ENCODE results near the gene GPC4.
"Not testable (repeated sequence)": the region's sequence is repeated elsewhere in the genome, so short reads cannot be mapped to it uniquely, and the experiment has no call there.

GPC4 gene

DNA sequence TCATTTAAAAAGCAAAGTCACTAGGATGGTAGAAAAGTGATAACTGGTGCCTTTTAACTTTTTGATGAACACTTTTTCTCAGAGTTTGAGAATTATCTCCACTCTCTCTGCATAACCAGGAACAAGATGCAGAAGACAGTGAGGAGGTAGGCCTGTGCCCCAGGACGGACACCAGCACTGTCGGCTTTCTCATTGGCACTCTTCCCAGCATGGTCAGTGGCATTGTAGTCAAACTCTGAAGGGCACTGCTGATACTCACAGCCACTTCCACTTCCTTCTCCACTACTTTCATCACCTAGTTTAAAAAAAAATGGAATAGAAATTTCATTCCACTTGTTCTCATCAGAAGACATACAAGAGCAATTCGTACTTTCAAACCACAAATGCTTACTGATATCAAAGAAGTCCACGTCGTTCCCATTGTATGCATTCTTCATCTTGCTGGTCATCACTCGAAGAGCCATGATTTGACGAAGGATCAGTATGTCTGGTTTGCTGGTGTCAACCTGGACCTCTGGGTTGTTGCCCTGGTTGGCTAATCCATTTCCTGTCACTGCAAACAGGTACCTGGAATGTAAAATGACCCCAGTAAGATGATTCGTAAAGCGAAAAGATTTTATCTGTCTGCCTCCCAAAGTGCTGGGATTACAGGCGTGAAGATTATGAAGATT lies 112.4 kb downstream of the GPC4 start:
- no peak for ATAC-seq

DNA sequence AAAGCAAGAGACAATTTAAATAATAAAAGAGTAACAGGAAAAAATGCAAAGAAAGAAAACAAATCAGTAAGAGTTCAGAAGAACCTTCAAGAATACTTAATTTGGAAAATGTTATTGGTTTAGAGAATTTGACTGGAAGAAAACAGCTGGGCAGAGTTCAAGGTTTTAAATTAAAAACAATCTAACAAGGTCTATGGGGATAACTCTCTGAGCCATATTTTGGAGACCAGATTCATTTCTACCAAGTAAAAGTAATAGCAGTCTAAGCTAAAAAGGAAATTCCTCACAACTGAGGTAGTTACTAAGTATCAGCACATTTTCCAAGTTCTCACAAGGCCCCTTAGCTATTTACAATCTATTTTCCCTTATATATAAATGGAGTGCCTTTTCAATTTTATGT lies 114.7 kb downstream of the GPC4 start:
- no peak for ATAC-seq

DNA sequence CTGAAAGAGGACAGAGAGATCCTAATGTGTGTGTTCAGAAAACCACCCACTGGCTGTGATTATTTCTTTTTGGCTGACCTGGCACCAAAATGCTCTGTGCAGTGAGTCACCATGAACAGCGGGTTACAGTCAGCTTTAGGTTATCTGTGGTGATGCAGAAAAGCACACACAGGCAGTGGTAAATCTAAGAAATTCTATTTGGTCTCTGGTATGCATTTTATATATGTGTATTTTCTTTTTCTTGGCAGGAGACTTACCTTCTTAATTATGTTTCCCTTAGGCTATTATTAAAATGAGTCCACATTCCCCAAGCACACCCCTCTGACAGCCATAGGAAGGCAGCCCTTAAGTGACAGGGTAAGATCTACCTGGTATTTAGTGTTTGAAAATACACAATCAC lies 118.0 kb downstream of the GPC4 start:
- ATAC-seq = no peak

DNA sequence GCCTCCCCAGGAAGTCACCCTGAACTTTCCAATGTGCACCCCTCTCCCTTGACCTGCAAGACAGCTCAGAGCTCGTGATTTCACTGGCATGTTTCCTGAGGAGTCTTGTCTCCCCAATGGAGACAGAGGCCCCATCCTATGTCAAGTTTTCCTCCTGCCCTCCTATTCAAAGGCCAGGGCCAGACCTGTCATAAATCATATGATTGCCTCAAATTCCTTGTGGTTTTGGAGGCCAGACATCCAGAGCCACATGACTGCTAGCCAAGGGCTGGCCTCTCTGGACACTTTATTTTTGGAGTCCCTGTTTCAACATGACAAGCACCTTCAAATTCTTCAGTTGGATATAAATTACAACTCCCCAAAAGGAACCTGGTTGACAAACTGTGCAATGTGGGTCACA lies 121.2 kb downstream of the GPC4 start:
- no peak for ATAC-seq

DNA sequence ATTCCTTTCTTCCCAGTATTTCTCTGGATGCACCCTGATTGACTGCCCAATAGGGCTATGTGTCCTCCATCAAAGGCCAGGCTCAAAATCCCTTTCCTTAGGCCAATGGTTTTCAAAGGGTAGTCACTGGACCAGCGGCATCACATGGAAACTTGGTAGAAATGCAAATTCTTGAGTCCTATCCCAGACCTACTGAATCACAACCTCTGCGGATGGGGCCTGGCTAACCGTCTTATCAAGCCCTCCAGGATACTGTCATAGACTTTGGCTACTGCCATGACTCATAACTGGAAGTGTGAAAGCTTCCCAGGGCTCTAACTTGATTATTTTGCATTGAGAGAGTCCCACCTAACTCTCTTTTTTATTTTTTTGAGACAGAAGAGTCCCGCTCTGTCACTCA lies 125.2 kb downstream of the GPC4 start:
- no peak for ATAC-seq

DNA sequence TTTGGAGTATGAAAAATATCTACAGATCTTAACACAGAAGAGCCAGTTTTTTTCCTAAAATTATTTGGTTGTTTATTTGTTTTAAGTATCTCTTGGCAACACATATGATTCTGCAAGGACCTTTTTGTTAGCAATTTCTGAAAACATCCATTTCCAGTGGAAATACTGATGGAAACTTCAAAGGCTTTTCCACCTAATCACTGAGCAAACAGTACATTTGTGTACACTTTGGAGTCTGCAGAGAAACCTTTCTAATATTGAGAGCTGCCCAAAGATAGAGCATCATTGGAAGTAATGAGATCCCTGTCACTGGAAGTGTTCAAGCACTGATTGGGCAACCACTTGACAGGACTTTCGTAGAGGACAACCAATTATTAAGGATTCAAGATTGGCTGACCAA lies 127.4 kb downstream of the GPC4 start:
- ATAC-seq = no peak

DNA sequence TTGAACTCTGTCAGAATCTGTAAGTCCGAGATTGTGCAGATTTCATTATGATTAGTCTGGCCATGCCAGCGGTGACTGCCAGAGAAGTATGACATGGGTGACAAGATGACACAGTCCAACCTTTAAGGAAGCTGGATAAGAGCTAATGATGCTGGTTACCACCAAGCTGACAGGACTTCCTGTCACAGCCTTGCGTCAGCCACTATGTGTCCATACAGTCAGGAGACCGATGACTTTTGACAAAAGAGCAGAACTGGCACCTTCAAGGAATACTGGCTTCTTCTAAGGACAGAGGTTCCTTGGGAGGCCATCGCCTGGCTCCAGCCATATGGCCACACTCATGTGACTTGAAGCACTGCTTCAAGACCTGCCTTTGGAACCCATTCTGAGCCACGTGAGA lies 129.9 kb downstream of the GPC4 start:
- no peak for ATAC-seq

DNA sequence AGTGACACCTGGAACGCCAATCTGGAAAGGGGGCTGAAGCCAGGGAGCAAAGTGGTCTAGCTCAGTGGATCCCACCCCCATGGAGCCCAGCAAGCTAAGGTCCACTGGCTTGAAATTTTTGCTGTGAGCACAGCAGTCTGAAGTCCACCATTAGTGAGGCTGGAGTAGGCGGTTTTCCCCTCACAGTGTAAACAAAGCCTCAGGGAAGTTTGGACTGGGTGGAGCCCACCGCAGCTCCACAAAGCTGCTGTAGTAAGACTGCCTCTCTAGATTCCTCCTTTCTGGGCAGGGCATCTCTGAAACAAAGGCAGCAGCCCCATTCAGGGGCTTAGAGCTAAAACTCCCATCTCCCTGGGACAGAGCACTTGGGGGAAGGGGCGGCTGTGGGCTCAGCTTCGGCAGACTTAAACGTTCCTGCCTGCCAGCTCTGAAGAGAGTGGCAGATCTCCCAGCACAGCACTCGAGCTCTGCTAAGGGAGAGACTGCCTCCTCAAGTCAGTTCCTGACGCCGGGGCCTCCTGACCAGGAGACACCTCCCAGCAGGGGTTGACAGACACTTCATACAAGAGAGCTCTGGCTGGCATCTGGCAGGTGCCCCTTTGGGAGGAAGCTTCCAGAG lies 136.1 kb downstream of the GPC4 start:
- not testable (repeated sequence) for ATAC-seq

DNA sequence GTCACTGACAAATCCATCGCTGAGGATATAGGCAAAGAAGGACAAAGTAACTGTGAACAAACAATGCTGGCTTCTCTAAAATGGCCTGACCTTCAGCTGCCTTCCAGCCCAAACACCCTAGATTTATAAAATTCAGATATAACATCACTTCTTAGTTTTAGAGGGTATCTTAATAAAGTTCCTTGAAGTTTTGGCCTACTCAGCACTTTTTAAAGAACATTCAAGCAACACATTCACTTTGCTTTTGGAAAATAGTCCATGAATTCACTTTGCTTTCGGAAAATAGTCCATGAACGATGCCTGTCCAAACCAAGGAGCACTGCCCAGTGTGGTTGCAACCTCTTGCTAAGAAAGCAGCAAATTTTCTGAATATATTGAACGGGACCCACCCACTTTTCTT lies 142.1 kb downstream of the GPC4 start:
- ATAC-seq = no peak

DNA sequence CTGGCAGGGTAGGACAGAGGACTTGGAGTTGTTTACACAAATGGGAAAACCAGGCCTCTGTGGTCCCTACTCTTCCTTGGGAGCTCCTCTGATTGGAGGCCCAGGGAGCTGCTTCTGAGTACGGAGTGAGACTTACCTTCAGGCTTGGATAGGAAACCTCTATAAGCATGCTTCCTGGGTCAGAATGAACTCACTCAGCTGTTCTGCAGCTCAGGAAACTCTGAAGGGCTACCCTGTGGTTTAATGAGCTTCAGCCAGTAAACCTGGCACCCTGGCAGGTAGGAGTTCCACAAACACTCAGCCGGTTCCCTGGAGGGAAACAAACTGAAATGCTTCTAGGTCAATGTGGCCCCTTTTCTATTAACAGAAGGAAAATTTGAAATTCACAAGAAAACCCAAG lies 146.1 kb downstream of the GPC4 start:
- no peak for ATAC-seq

DNA sequence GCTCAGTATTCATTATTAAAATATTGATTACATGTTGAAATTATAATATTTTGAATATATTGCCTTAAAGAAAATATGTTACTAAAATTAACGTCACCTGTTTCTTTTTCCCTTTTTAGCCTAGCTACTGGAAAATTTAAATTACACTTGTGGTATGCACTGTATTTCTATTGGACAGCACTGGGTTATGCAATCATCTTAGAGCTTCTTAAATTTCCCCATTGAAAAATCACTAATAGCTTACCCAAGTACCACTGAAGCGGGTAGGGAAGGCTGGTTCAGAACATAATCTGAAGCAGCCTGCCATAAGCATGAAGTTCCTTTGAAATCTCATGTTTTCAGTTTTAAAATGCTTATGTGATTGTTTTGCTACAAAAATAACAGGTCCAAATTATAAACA lies 147.7 kb downstream of the GPC4 start:
- no peak for ATAC-seq

DNA sequence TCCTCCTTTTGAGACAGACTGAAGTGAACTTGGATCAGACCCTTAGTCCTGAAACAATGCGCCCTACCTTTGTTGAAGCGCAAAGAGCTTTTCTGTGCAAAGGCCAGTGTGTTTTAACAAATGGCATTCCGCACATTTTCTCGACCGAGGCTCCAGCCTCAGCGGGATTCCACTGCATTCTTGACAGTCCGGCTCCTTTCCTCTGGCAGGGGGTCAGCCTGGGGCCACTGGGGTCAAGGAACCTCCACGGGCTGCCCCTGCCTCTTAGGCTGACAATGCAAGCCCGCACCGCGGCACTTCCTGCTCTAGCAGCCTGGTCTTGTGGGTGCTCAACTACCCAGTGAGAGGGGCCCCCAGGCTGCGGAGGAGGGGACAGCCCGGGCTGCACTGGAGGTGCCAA lies 150.0 kb downstream of the GPC4 start:
- no peak for ATAC-seq

DNA sequence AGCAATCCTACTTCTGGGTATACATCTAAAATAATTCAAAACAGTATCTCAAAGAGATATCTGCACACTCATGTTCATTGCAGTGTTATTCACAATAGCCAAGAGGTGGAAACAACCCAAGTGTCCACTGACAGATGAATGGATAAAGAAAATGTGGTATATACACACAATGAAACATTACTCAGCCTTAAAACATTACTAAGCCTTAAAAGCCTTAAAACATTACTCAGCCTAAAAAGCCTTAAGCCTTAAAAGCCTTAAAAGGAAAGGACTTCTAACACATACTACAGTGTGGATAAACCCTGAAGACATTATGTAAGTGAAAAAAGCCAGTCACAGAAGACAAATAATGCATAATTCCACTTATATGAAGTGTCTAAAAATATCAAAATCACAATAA lies 156.8 kb downstream of the GPC4 start:
- no peak for ATAC-seq

DNA sequence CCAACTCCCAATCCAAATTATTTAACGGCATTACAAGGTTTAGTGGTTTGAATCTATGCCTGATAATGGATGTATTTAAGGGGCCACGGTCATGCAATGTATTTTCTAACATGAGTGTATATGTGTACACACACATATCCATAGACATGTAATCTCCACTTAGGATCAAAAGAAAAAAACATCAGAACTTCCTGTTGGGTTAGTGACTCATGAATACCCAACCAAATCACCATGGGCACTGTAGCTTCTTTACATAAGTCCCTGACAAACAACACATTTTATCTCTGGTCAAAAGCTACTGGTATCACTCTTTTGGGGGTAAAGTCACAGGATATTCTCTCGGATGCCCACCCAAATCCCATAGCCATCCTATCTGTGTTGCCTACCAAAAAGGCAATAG lies 160.6 kb downstream of the GPC4 start:
- ATAC-seq = no peak

DNA sequence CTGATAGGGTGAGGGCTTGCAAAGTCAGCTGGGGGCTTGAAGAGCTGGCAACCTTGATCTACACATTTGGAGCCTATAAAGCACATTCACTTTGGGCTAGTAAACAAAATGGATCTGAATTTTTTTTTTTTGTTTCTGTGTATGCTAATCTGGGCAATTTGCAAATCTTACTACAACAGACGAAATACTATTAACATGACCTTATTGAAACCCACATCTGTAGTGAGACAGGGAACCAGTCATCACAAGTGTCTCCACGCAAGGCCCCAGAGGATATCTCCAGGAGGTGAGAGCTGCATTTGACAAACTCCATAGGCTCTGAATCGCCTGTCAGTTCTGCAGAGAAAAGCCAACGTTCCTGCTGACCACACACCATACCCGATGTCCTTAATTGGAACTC lies 164.1 kb downstream of the GPC4 start:
- ATAC-seq = no peak

DNA sequence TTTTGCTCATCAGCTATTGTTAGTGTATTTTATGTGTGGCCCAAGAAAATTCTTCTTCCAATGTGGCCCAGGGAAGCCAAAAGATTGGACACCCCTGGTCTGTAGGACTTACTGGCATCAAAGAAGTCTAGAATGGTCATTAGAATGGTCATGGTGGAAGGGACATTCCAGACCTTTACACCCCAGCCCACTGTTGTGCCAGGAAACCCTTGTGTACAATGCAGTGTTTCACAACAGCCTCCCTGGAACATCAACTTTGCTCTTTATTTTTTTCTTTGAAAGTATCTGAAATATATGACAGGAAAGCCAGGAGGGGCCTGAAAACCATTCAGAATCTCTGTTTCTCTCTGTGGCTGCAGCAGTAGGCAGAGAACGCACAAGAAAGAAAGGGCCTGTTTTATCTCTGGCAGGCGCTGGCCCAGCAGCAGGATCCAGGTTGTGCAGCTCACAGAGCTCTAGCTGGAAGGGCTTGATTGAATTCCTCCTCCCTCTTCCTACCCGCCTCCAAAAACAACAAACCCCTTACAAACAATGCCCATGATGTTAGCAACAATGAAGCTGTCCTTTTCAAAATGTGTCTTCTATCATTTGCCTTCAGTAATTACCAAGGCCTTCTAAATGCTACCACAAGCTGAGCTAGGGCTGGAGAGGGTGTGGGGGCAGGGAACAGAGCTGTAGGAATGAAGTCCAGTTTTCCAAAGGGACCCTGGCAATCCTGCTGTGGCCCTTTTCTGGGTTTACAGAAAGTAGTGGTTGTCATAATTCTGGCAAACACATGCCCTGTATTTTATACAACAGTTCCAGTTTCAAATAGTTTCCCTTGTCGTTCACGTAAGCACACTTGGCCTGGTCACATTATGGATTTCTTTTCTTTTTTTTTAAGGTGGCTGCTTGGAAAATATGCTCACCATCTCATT lies 164.8 kb downstream of the GPC4 start:
- ATAC-seq = no peak
